ENCODE data around the gene HGS. TPM values are rescaled to one million over a fixed set of nuclear protein-coding genes. Genes with fewer than 3 reads are reported as not detected.

The HGS gene
- total and polyA plus RNA-seq, 7 donors, result 38.6 to 158 (median 63.3) TPM

- H3K4me1 ChIP-seq, result peaks cover 4% of the 10 kb centered on the region
- intact Hi-C loops (cut with DNase I), result no loop called here
- 35 to 60% (median 52%) methylated on average over 8 to 18 of the region's 18 CpGs for WGBS, 3 donors
- TF ChIP-seq CTCF (IDR thresholded peaks at IDR 0.05), result no peak
- H3K9me3 ChIP-seq, result no peaks in the 10 kb centered on the region
- ATAC-seq (no peak), DNase-seq (no peak)
- no peak overlapping the region for H3K4me3 ChIP-seq
- peaks cover 0 to 8% (median 2%) of the 10 kb centered on the region in 3 donors for H3K27me3 ChIP-seq (ENCODE audit: insufficient read depth in 3 of 3, low read length in 2 of 3)
- no peak overlapping the region for H3K27ac ChIP-seq
- no peaks in the 10 kb centered on the region for H3K36me3 ChIP-seq (ENCODE audit: insufficient read depth in 1 of 2, low read depth in 1 of 2)
These were observed 28.3 kb upstream of the HGS start for GRCh38 chr17:81655378-81656117.

- Histone ChIP-seq H3K9me3 (no peaks in the 10 kb centered on the region), H3K36me3 (ENCODE audit: insufficient read depth in 1 of 2, low read depth in 1 of 2) (no peaks in the 10 kb centered on the region), H3K27me3 (ENCODE audit: insufficient read depth in 3 of 3, low read length in 2 of 3) (peaks cover 0 to 4% (median 2%) of the 10 kb centered on the region in 3 donors), H3K4me1 (peaks cover 4% of the 10 kb centered on the region), H3K27ac (no peak within 1 kb of the TSS), H3K4me3 (no peak within 1 kb of the TSS)
- no peak for DNase-seq
- WGBS, 3 donors, result 78 to 84% (median 82%) methylated on average over 15 of the region's 15 CpGs
- TF ChIP-seq CTCF (IDR thresholded peaks at IDR 0.05), result no peak
- intact Hi-C loops (cut with DNase I), result no loop called here
- no peak for ATAC-seq
These were observed 27.6 kb upstream of the HGS start, which contains the start of gene PDE6G for GRCh38 chr17:81656118-81656743. TSS of gene PDE6G (minus strand) at chr17:81656542. CDS start at chr17:81653305, 3,237 bp downstream.

- no peak for ATAC-seq
- WGBS, 3 donors, result 36 to 50% (median 42%) methylated on average over 4 of the region's 4 CpGs
These were observed 27.0 kb upstream of the HGS start for GRCh38 chr17:81656835-81657234.

GRCh38 chr17:81659038-81659437, 24.8 kb upstream of the HGS start:
- Histone ChIP-seq H3K4me1 (peaks cover 4% of the 10 kb centered on the region), H3K4me3 (no peak overlapping the region), H3K27me3 (ENCODE audit: insufficient read depth in 3 of 3, low read length in 2 of 3) (no peaks in the 10 kb centered on the region), H3K36me3 (ENCODE audit: insufficient read depth in 1 of 2, low read depth in 1 of 2) (peaks cover 0 to 3% of the 10 kb centered on the region in 2 donors), H3K9me3 (no peaks in the 10 kb centered on the region), H3K27ac (no peak overlapping the region)
- intact Hi-C loops (cut with DNase I), result no loop called here
- ATAC-seq, result no peak
- no peak for TF ChIP-seq CTCF (IDR thresholded peaks at IDR 0.05)
- WGBS, 3 donors, result 72 to 85% (median 81%) methylated on average over 5 of the region's 5 CpGs
- DNase-seq, result no peak

More at GRCh38 chr17:81656835-81657234, 27.0 kb upstream of the HGS start:
- Histone ChIP-seq H3K9me3 (no peaks in the 10 kb centered on the region), H3K4me1 (peaks cover 4% of the 10 kb centered on the region), H3K4me3 (no peak overlapping the region), H3K36me3 (ENCODE audit: insufficient read depth in 1 of 2, low read depth in 1 of 2) (no peaks in the 10 kb centered on the region), H3K27ac (no peak overlapping the region), H3K27me3 (ENCODE audit: insufficient read depth in 3 of 3, low read length in 2 of 3) (peaks cover 0 to under 1% (median under 1%) of the 10 kb centered on the region in 3 donors)
- DNase-seq, result no peak
- intact Hi-C loops (cut with DNase I), result no loop called here
- no peak for TF ChIP-seq CTCF (IDR thresholded peaks at IDR 0.05)

Data from psoas muscle (tissue), 8 donors.